Measurements from ENCODE around the gene BRD2.

DNA sequence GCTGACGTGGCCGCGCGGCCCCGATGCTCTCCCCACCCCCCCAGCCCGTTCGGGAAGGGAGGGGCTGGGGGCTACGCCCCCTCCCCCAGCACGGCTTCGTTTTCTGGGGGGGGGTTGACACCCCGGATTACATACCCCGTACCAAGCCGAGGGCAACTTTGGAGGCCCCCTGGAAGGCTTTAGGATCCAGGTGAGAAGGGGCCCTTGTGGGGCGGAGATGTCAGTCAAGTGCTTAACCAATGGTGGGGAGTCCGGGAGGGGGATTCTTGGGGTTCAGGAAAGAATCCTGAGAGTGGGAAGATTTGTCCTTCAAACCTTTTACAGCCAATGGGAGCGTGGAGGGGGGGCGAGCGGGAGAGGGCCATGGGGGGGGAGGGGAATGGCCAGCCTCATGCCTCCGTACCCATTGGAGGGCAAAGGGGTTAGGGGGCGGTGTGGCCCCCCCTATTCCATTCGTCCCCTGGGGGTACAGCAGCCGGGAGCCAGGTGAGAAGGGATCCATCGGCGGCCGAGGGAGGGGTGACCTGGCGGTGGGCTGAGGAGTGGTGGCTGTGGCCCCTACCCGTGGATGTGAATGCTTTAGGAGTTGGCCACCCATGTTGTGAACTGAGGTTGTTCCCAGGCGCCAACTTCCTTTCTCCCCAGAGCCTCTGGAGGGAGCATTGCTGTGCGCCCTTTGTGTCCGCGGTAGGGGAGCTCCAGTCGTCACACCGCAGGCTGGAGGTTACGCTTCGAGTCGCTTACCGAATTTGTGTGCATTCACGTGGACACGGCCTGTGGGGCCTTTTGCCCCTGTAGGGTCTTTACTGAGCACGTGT lies 682 bp downstream of the BRD2 start:
- TF ChIP-seq, protein P1, sequence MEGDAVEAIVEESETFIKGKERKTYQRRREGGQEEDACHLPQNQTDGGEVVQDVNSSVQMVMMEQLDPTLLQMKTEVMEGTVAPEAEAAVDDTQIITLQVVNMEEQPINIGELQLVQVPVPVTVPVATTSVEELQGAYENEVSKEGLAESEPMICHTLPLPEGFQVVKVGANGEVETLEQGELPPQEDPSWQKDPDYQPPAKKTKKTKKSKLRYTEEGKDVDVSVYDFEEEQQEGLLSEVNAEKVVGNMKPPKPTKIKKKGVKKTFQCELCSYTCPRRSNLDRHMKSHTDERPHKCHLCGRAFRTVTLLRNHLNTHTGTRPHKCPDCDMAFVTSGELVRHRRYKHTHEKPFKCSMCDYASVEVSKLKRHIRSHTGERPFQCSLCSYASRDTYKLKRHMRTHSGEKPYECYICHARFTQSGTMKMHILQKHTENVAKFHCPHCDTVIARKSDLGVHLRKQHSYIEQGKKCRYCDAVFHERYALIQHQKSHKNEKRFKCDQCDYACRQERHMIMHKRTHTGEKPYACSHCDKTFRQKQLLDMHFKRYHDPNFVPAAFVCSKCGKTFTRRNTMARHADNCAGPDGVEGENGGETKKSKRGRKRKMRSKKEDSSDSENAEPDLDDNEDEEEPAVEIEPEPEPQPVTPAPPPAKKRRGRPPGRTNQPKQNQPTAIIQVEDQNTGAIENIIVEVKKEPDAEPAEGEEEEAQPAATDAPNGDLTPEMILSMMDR (IDR thresholded peaks at IDR 0.05; ENCODE audit: low read length), result peak; percentile 18; the same call in 1 of the 2 replicates
- TF ChIP-seq EZH2phosphoT487 (IDR thresholded peaks at IDR 0.05; ENCODE audit: low read length) (no peak), EZH2 (optimal IDR thresholded peaks at IDR 0.05; ENCODE audit: low read depth, low read length) (no peak)
